ENCODE measurements around the gene KHDC1. TPM values are rescaled to one million over a fixed set of nuclear protein-coding genes. Genes with fewer than 3 reads are reported as not detected.
"Not testable (repeated sequence)": the region's sequence is repeated elsewhere in the genome, so short reads cannot be mapped to it uniquely, and the experiment has no call there.

The KHDC1 gene
- total and polyA plus RNA-seq, 2 donors, result 2.3 to 4.1 TPM

GRCh38 chr6:73207221-73207837, 55.7 kb downstream of the KHDC1 start:
- H3K27me3 ChIP-seq (ENCODE audit: control insufficient read depth in 2 of 2, insufficient read depth in 1 of 2, low read length in 1 of 2), result no peaks in the 10 kb centered on the region
- no peak for DNase-seq (ENCODE audit: low read depth in 6 of 9, low spot score in 9 of 9)
- no peak overlapping the region for H3K27ac ChIP-seq (ENCODE audit: low read depth in 1 of 2, low read length in 1 of 2)
- no peaks in the 10 kb centered on the region for H3K36me3 ChIP-seq (ENCODE audit: control insufficient read depth in 2 of 2, insufficient read depth in 2 of 2, low read length in 1 of 2)
- no peak overlapping the region for H3K4me3 ChIP-seq (ENCODE audit: low read length in 2 of 2)
- 94% methylated on average over 3 of the region's 3 CpGs for WGBS
- H3K4me1 ChIP-seq (ENCODE audit: control insufficient read depth in 2 of 2, insufficient read depth in 2 of 2, low read length in 2 of 2), result no peaks in the 10 kb centered on the region
- no peaks in the 10 kb centered on the region for H3K9me3 ChIP-seq (ENCODE audit: control insufficient read depth in 2 of 2, insufficient read depth in 1 of 2, low read length in 1 of 2)

- no peaks in the 10 kb centered on the region for H3K9me3 ChIP-seq (ENCODE audit: control insufficient read depth in 2 of 2, insufficient read depth in 1 of 2, low read length in 1 of 2)
- H3K4me1 ChIP-seq (ENCODE audit: control insufficient read depth in 2 of 2, insufficient read depth in 2 of 2, low read length in 2 of 2), result no peaks in the 10 kb centered on the region
- 92% methylated on average over 4 of the region's 4 CpGs for WGBS
- no peak overlapping the region for H3K4me3 ChIP-seq (ENCODE audit: low read length in 2 of 2)
- H3K36me3 ChIP-seq (ENCODE audit: control insufficient read depth in 2 of 2, insufficient read depth in 2 of 2, low read length in 1 of 2), result no peaks in the 10 kb centered on the region
- no peak for DNase-seq (ENCODE audit: low read depth in 6 of 9, low spot score in 9 of 9)
- H3K27me3 ChIP-seq (ENCODE audit: control insufficient read depth in 2 of 2, insufficient read depth in 1 of 2, low read length in 1 of 2), result no peaks in the 10 kb centered on the region
- H3K27ac ChIP-seq (ENCODE audit: low read depth in 1 of 2, low read length in 1 of 2), result no peak overlapping the region
Measured at GRCh38 chr6:73204252-73204651, 58.7 kb downstream of the KHDC1 start.

- H3K27me3 ChIP-seq (ENCODE audit: control insufficient read depth in 2 of 2, insufficient read depth in 1 of 2, low read length in 1 of 2), result no peaks in the 10 kb centered on the region
- no peak overlapping the region for H3K4me3 ChIP-seq (ENCODE audit: low read length in 2 of 2)
- no peaks in the 10 kb centered on the region for H3K4me1 ChIP-seq (ENCODE audit: control insufficient read depth in 2 of 2, insufficient read depth in 2 of 2, low read length in 2 of 2)
- no peaks in the 10 kb centered on the region for H3K36me3 ChIP-seq (ENCODE audit: control insufficient read depth in 2 of 2, insufficient read depth in 2 of 2, low read length in 1 of 2)
- H3K27ac ChIP-seq (ENCODE audit: low read depth in 1 of 2, low read length in 1 of 2), result no peak overlapping the region
- no peak for DNase-seq (ENCODE audit: low read depth in 6 of 9, low spot score in 9 of 9)
- 100% methylated on average over 1 of the region's 1 CpG for WGBS
- H3K9me3 ChIP-seq (ENCODE audit: control insufficient read depth in 2 of 2, insufficient read depth in 1 of 2, low read length in 1 of 2), result no peaks in the 10 kb centered on the region
Measured at GRCh38 chr6:73203098-73203497, 59.9 kb downstream of the KHDC1 start.

DNA sequence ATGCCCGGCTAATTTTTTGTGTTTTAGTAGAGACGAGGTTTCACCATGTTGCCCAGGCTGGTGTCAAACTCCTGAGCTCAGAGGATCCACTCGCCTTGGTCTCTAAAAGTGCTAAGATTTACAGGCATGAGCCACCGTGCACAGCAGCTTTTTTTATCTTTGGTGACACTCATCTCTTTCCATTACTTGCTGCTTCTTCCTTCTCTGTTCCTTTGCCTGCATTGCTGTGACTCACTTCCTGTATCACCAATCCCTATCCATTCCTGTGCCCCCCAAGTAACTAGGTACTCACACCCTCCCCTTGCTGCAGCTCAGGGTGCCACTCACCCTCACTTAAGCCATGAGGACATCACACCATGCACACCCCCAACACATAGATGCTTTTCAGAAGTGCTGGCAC, 62.3 kb downstream of the KHDC1 start:
- H3K9me3 ChIP-seq (ENCODE audit: control insufficient read depth in 2 of 2, insufficient read depth in 1 of 2, low read length in 1 of 2), result no peaks in the 10 kb centered on the region
- no peak overlapping the region for H3K4me3 ChIP-seq (ENCODE audit: low read length in 2 of 2)
- no peak for DNase-seq (ENCODE audit: low read depth in 6 of 9, low spot score in 9 of 9)
- 84% methylated on average over 4 of the region's 4 CpGs for WGBS
- no peaks in the 10 kb centered on the region for H3K36me3 ChIP-seq (ENCODE audit: control insufficient read depth in 2 of 2, insufficient read depth in 2 of 2, low read length in 1 of 2)
- H3K27me3 ChIP-seq (ENCODE audit: control insufficient read depth in 2 of 2, insufficient read depth in 1 of 2, low read length in 1 of 2), result no peaks in the 10 kb centered on the region
- no peaks in the 10 kb centered on the region for H3K4me1 ChIP-seq (ENCODE audit: control insufficient read depth in 2 of 2, insufficient read depth in 2 of 2, low read length in 2 of 2)
- H3K27ac ChIP-seq (ENCODE audit: low read depth in 1 of 2, low read length in 1 of 2), result no peak overlapping the region

DNA sequence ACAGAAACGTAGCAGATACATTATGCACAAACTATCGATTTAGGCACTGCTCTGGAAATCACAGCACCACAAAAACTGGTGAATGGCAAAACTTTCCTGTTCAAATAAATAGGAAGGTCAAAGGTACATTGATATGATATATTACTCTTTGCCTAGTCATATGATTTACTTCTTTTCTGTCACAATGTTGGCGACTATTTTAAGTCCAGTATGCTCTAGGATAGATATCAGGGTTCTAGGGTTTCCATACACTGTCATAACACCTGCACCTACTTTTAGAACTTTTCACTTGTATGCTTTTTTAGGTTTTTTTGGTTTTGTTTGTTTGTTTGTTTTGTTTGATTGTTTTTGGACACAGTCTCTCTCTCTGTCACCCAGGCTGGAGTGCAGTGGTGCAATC, 62.7 kb downstream of the KHDC1 start:
- H3K36me3 ChIP-seq (ENCODE audit: control insufficient read depth in 2 of 2, insufficient read depth in 2 of 2, low read length in 1 of 2), result no peaks in the 10 kb centered on the region
- no peaks in the 10 kb centered on the region for H3K27me3 ChIP-seq (ENCODE audit: control insufficient read depth in 2 of 2, insufficient read depth in 1 of 2, low read length in 1 of 2)
- H3K4me3 ChIP-seq (ENCODE audit: low read length in 2 of 2), result no peak overlapping the region
- no peaks in the 10 kb centered on the region for H3K4me1 ChIP-seq (ENCODE audit: control insufficient read depth in 2 of 2, insufficient read depth in 2 of 2, low read length in 2 of 2)
- DNase-seq (ENCODE audit: low read depth in 6 of 9, low spot score in 9 of 9), result no peak
- H3K9me3 ChIP-seq (ENCODE audit: control insufficient read depth in 2 of 2, insufficient read depth in 1 of 2, low read length in 1 of 2), result no peaks in the 10 kb centered on the region
- WGBS, result 92% methylated on average over 3 of the region's 3 CpGs
- H3K27ac ChIP-seq (ENCODE audit: low read depth in 1 of 2, low read length in 1 of 2), result no peak overlapping the region

DNA sequence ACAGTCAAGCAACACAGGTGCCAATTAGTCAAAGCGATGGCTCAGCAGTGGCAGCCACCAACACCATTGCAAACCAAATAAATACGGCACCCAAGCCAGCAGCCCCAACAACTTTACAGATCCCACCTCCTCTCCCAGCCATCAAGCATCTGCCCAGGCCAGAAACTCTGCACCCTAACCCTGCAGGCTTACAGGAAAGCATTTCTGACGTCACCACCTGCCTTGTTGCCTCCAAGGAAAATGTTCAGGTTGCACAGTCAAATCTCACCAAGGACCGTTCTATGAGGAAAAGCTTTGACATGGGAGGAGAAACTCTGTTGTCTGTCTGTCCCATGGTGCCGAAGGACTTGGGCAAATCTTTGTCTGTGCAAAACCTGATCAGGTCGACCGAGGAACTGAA, 68.3 kb downstream of the KHDC1 start:
- Histone ChIP-seq H3K27ac (ENCODE audit: low read depth in 1 of 2, low read length in 1 of 2) (no peak overlapping the region), H3K4me1 (ENCODE audit: control insufficient read depth in 2 of 2, insufficient read depth in 2 of 2, low read length in 2 of 2) (no peaks in the 10 kb centered on the region), H3K27me3 (ENCODE audit: control insufficient read depth in 2 of 2, insufficient read depth in 1 of 2, low read length in 1 of 2) (no peaks in the 10 kb centered on the region), H3K9me3 (ENCODE audit: control insufficient read depth in 2 of 2, insufficient read depth in 1 of 2, low read length in 1 of 2) (no peaks in the 10 kb centered on the region), H3K36me3 (ENCODE audit: control insufficient read depth in 2 of 2, insufficient read depth in 2 of 2, low read length in 1 of 2) (no peaks in the 10 kb centered on the region), H3K4me3 (ENCODE audit: low read length in 2 of 2) (no peak overlapping the region)
- DNase-seq (ENCODE audit: low read depth in 6 of 9, low spot score in 9 of 9), result no peak
- WGBS, result 97% methylated on average over 7 of the region's 7 CpGs

- 98% methylated on average over 4 of the region's 4 CpGs for WGBS
Measured at GRCh38 chr6:73193302-73193701, 69.7 kb downstream of the KHDC1 start.

More at GRCh38 chr6:73193302-73193701, 69.7 kb downstream of the KHDC1 start:
- H3K27me3 ChIP-seq (ENCODE audit: control insufficient read depth in 2 of 2, insufficient read depth in 1 of 2, low read length in 1 of 2); H3K9me3 ChIP-seq (ENCODE audit: control insufficient read depth in 2 of 2, insufficient read depth in 1 of 2, low read length in 1 of 2); DNase-seq (ENCODE audit: low read depth in 6 of 9, low spot score in 9 of 9); H3K4me3 ChIP-seq (ENCODE audit: low read length in 2 of 2); H3K27ac ChIP-seq (ENCODE audit: low read depth in 1 of 2, low read length in 1 of 2); H3K4me1 ChIP-seq (ENCODE audit: control insufficient read depth in 2 of 2, insufficient read depth in 2 of 2, low read length in 2 of 2); H3K36me3 ChIP-seq (ENCODE audit: control insufficient read depth in 2 of 2, insufficient read depth in 2 of 2, low read length in 1 of 2): not testable (repeated sequence)

Other genes starting within 250 kb of the KHDC1 start
- 1.4 TPM for gene KHDC1L, start 37.7 kb downstream of the KHDC1 start, total RNA-seq
- gene KHDC1L, start 37.7 kb downstream of the KHDC1 start, polyA plus RNA-seq, result 2.8 TPM
- 0.09 TPM for gene DPPA5, start 91.1 kb upstream of the KHDC1 start, total RNA-seq
- gene DPPA5, start 91.1 kb upstream of the KHDC1 start, polyA plus RNA-seq, result 0.39 TPM
- gene KHDC3L, start 99.5 kb upstream of the KHDC1 start, total RNA-seq, result 0.14 TPM
- gene KHDC3L, start 99.5 kb upstream of the KHDC1 start, polyA plus RNA-seq, result 0.68 TPM
- gene OOEP, start 106.7 kb upstream of the KHDC1 start, total RNA-seq, result not detected
- gene OOEP, start 106.7 kb upstream of the KHDC1 start, polyA plus RNA-seq, result 0.23 TPM
- 0.14 TPM for gene DDX43, start 131.6 kb upstream of the KHDC1 start, total RNA-seq
- 0.66 TPM for gene DDX43, start 131.6 kb upstream of the KHDC1 start, polyA plus RNA-seq
- gene CGAS, start 189.1 kb upstream of the KHDC1 start, total RNA-seq, result 6.1 TPM
- 4.7 TPM for gene CGAS, start 189.1 kb upstream of the KHDC1 start, polyA plus RNA-seq
- gene MTO1, start 198.5 kb upstream of the KHDC1 start, total RNA-seq, result 25.1 TPM
- 27.2 TPM for gene MTO1, start 198.5 kb upstream of the KHDC1 start, polyA plus RNA-seq